ENCODE results near the gene LRRC58. TPM values are rescaled to one million over a fixed set of nuclear protein-coding genes. Genes with fewer than 3 reads are reported as not detected.
"Not testable (repeated sequence)": the region's sequence is repeated elsewhere in the genome, so short reads cannot be mapped to it uniquely, and the experiment has no call there.

Gene LRRC58
- total RNA-seq, 1 donor from 2014 or later, result 28.0 TPM

- no peak for DNase-seq (ENCODE audit: low spot score)
- no peak for TF ChIP-seq CTCF (IDR thresholded peaks at IDR 0.05)
- no peaks in the 10 kb centered on the region for H3K27me3 Mint-ChIP-seq (ENCODE audit: low read depth)
- H3K36me3 Mint-ChIP-seq (ENCODE audit: low read depth), result no peaks in the 10 kb centered on the region
- H3K9me3 Mint-ChIP-seq (ENCODE audit: low read depth), result no peaks in the 10 kb centered on the region
- H3K4me1 Mint-ChIP-seq (ENCODE audit: low read depth), result peaks cover 3% of the 10 kb centered on the region
- H3K27ac Mint-ChIP-seq (ENCODE audit: unreplicated experiment), result no peak overlapping the region
- no peak overlapping the region for H3K4me3 Mint-ChIP-seq (ENCODE audit: unreplicated experiment)
Measured at GRCh38 chr3:120304616-120305015, 44.5 kb downstream of the LRRC58 start.

- no peaks in the 10 kb centered on the region for H3K27me3 Mint-ChIP-seq (ENCODE audit: low read depth)
- peaks cover 3% of the 10 kb centered on the region for H3K4me1 Mint-ChIP-seq (ENCODE audit: low read depth)
- no peak overlapping the region for H3K27ac Mint-ChIP-seq (ENCODE audit: unreplicated experiment)
- H3K36me3 Mint-ChIP-seq (ENCODE audit: low read depth), result no peaks in the 10 kb centered on the region
- no peaks in the 10 kb centered on the region for H3K9me3 Mint-ChIP-seq (ENCODE audit: low read depth)
- no peak for TF ChIP-seq CTCF (IDR thresholded peaks at IDR 0.05)
- DNase-seq (ENCODE audit: low spot score), result no peak
- H3K4me3 Mint-ChIP-seq (ENCODE audit: unreplicated experiment), result no peak overlapping the region
Measured at GRCh38 chr3:120302361-120302760, 46.8 kb downstream of the LRRC58 start.

GRCh38 chr3:120300971-120301370 lies 48.2 kb downstream of the LRRC58 start:
- Mint-ChIP-seq H3K4me1 (ENCODE audit: low read depth) (peaks cover 3% of the 10 kb centered on the region), H3K9me3 (ENCODE audit: low read depth) (no peaks in the 10 kb centered on the region), H3K27me3 (ENCODE audit: low read depth) (no peaks in the 10 kb centered on the region), H3K4me3 (ENCODE audit: unreplicated experiment) (no peak overlapping the region), H3K27ac (ENCODE audit: unreplicated experiment) (no peak overlapping the region), H3K36me3 (ENCODE audit: low read depth) (no peaks in the 10 kb centered on the region)
- no peak for TF ChIP-seq CTCF (IDR thresholded peaks at IDR 0.05)
- no peak for DNase-seq (ENCODE audit: low spot score)

- Mint-ChIP-seq H3K9me3 (ENCODE audit: low read depth) (peaks cover 6% of the 10 kb centered on the region), H3K27me3 (ENCODE audit: low read depth) (peaks cover 4% of the 10 kb centered on the region), H3K4me1 (ENCODE audit: low read depth) (peaks cover 3% of the 10 kb centered on the region), H3K27ac (ENCODE audit: unreplicated experiment) (no peak overlapping the region), H3K4me3 (ENCODE audit: unreplicated experiment) (no peak overlapping the region), H3K36me3 (ENCODE audit: low read depth) (peaks cover 4% of the 10 kb centered on the region)
- no peak for DNase-seq (ENCODE audit: low spot score)
- no peak for TF ChIP-seq CTCF (IDR thresholded peaks at IDR 0.05)
Measured at GRCh38 chr3:120299403-120299802, 49.8 kb downstream of the LRRC58 start.

GRCh38 chr3:120298996-120299395 lies 50.2 kb downstream of the LRRC58 start:
- Mint-ChIP-seq H3K27me3 (ENCODE audit: low read depth) (peaks cover 4% of the 10 kb centered on the region), H3K27ac (ENCODE audit: unreplicated experiment) (no peak overlapping the region), H3K36me3 (ENCODE audit: low read depth) (peaks cover 7% of the 10 kb centered on the region), H3K4me1 (ENCODE audit: low read depth) (peaks cover 3% of the 10 kb centered on the region), H3K9me3 (ENCODE audit: low read depth) (peaks cover 10% of the 10 kb centered on the region), H3K4me3 (ENCODE audit: unreplicated experiment) (no peak overlapping the region)
- DNase-seq (ENCODE audit: low spot score), result no peak
- no peak for TF ChIP-seq CTCF (IDR thresholded peaks at IDR 0.05)

- not testable (repeated sequence) for H3K4me3 Mint-ChIP-seq (ENCODE audit: unreplicated experiment); H3K4me1 Mint-ChIP-seq (ENCODE audit: low read depth); DNase-seq (ENCODE audit: low spot score); H3K27me3 Mint-ChIP-seq (ENCODE audit: low read depth); H3K27ac Mint-ChIP-seq (ENCODE audit: unreplicated experiment)
- H3K9me3 Mint-ChIP-seq (ENCODE audit: low read depth), result peaks cover 32% of the 10 kb centered on the region
- H3K36me3 Mint-ChIP-seq (ENCODE audit: low read depth), result peaks cover 12% of the 10 kb centered on the region
Measured at GRCh38 chr3:120291552-120291951, 57.6 kb downstream of the LRRC58 start.

All from chondrocyte (in vitro differentiated cells).